Endothelial cell of hepatic sinusoid (primary cell): Measurements from ENCODE around the gene WNT1.

Source experiments
- in situ Hi-C: cut with HindIII; loops from 2 replicates; pipeline ENCODE4 v1.10.0; 2017; ENCODE audit warnings: low sequenced_read_pairs

The WNT1 gene

DNA sequence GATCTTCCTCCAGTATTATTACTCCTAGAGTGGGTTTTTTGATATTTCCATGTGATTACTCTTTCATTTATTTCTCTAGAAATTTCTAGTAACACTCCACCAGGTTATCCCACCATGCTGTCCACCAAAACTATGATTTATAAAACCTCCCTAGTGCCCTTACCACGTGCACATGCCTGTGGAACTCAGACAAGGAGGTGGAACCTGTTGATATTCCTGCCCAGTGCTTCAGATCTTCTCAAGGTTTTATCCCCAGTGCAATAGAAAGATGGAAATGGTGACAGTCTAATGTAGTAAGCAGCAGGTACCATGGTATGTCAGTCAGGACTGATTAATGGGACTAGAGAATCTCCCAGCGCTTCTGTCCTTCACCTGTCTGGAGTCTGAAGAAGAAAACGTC, 17.3 kb upstream of the WNT1 start:
- in situ Hi-C loops: no loop called here

DNA sequence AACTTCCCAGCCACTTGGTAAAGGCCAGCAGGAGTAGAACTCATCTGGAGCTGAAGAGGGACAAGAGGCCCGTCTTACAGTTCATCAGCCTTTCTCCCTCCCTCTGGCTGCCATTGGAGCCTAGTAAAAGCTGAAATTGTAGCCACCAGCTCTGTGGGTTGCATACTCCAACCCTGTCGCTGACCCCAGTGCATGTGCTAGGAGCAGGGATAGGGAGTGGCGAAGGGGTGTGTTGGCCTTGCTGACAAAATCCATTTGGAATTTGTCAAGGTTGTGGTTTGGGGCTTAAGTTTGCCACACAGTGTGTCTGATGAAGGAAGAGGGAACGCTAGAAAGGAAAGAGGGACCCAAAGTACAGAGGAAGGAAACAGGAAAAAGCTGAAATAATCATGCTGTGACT, 16.8 kb upstream of the WNT1 start:
- in situ Hi-C loops: no loop called here

DNA sequence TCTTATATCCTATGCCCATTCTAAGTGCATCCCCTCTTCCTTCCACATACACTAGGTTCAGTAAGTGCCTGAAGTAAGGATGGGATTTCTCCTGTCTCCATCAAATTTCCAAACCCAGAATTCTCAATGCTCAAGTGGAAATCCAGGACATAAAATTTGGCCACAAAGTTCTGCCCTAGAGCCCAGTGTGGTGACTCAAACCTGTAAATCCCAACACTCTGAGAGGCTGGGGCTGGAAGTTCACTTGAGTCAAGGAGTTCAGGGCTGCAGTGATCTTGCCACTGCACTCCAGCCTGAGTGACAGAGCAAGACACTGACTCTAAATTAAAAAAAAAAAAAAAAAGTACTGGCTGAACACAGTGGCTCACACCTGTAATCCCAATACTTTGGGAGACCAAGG, 16.3 kb upstream of the WNT1 start:
- in situ Hi-C loops: no loop called here

DNA sequence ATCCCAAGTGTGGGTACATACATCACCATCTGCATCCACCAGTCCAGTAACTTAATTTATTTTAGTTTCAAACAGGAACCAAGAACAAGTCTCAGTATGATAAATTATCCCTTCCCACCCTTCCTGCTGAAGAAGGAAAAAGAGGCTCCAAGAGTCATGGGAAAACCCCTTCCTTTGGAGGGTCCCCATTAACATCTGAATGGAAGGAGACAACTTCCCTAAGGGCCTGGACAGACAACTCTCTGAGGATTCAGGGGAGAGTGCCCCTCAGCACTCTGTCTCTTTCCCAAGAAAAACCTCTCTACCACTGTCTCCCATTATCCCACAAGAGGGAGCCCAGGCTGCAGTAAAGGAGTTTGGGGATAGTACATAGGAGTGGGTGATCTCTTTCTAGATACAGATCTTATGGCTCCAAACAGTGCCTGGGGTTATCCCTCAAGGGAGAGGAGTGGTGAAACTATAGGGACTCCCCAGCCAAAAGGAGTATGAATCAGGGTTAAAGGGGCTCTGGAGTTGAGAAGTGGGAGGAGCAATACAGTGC, 12.8 kb upstream of the WNT1 start:
- in situ Hi-C loops: loop anchor here (5.0 kb wide), 1 partner anchor 37 kb away; no protein-coding TSS in a partner anchor

DNA sequence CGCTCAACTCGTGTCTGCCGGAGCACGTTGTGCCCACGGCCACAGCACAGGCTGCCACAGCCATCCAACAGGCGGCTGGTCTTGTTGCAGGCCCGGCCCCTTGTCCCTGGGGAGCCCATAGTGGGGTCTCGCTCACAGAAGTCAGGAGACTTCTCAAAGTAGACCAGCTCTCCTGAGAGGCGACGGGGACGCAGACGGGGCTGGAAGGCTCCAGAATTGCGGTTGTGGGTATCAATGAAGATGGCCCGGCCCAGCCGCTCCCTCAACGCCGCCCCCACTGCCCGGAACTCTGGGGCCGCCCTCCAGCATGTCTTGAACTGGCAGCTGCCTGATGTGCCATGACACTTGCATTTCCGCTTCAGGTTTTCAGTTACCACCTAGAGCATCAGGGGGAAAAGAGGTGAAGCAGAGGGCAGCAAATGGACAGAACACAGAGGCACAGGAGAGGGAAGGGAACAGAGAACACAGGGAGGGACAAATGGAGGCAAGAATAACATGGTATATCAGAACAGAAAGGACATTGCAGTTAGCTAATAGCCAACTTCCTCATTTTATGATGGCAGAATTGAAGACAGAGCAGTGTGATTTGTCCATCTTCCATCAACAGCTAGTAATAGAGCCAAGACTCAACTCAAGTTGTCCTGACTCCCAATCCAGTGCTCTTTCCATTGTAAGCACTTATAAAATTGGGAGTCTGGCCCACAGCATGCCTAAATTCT, 11.8 kb upstream of the WNT1 start:
- in situ Hi-C loops: loop anchor here (5.0 kb wide), 1 partner anchor 36 kb away; no protein-coding TSS in a partner anchor

DNA sequence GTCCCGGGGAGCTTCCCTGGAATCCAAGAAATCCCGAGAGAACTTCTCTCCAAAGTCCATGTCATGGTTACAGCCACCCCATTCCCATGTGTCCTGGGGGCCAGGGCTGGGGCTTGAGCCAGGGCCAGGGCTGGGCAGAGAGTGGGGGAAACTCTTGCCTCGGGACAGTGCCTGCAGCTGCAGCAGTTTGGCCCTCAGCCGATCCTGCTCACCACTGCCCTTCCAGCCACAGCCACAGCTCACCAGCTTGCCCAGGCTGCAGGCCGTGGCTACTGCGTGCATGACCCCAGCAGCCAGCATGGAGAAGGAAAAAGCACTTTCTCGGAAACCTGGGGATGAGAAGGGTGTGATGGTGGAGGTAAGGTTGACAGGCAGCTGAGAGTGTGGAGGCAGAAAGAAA, 10.1 kb upstream of the WNT1 start:
- in situ Hi-C loops: loop anchor here (5.0 kb wide), 1 partner anchor 34 kb away; no protein-coding TSS in a partner anchor

DNA sequence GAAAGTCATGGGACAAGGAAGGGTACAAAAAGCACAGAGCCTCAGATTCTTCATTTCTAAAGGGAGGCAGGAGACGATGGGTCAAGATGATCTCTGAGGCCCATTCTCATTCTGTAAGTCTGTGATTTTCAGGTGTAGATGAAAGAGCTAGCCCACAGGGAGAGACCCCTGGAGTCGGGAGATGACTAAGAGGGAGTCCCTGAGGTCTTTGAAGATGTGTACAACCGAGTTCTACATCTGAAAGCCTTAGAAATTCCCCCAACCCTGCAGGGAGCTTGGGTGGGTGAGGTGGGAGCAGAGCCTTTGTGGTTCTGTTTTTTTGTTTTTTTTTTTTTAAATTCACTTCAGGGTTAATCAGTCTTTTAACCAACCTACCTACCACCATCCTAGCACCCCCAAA, 9.7 kb upstream of the WNT1 start:
- in situ Hi-C loops: loop anchor here (5.0 kb wide), 1 partner anchor 34 kb away; no protein-coding TSS in a partner anchor

DNA sequence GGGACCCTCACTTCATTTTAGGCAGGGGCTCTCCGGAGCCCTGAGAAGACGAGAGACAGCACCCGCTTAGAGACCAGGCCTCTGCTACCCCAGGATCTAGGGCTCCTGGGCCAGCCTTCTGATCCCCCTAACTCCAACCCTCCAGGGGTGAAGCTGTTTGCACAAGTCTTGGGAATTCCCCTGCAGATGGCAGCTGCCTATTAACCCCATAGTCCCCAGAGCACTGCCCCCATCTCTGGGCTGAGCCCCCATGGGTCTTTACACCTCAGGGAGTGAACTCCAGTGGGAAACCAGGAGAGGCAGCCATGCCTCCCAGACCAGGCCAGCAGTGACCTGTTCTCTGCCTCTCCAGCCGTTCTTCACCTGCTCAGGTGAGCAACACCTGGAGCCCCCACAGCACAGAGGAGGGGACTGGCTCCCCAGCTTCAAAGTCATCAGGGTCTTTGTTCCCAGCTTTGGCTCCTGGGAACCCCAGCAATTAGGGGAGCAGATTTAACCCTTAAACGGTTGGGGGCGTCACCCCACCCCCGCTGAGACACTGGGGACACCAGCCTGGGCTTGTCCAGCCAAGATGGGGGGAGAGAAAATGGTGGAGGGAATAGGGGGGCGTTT, 8.9 kb upstream of the WNT1 start:
- in situ Hi-C loops: loop anchor here (5.0 kb wide), 1 partner anchor 33 kb away; no protein-coding TSS in a partner anchor

DNA sequence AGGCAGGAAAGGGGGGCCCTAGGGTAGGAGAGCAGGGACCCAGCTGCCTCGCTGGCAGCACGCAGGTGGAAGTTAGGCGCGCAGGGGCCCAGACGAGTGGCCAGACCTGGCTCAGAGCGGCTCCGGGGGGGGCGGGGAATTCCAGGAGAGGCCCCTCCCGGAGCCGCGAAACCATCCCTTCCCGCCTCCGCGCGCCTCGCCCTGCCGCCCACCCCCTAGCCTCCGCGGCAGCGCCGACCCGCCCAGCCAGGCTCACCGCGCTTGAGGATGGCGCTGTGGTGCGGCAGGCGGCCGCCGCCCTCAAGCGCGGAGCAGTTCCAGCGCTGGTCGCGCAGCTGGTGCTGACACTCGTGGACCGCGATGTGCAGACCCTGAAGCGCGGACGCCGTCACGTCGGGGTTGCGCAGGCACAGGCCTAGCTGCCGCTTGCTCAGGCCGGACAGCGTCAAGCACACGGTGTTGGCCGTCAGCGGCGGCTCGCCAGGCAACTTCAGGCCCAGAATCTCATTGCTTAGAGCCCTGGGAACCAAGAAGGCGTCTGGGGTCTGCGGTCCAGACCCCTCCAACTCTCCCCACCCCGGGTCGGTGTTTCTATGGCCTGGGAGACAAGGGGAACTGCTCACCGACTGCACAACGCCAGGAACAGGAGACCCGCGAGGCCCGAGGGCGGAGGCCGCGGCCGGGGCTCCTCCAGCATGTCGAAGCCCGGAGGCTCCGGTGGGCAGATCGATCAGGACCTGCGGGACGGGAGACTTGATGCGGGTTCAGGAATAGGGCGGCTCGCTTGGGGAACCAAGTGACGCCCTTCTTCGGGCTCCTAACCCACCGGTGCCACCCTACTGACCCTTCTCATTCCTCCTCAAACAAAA, 8.1 kb upstream of the WNT1 start:
- in situ Hi-C loops: loop anchor here (5.0 kb wide), 1 partner anchor 32 kb away; no protein-coding TSS in a partner anchor

DNA sequence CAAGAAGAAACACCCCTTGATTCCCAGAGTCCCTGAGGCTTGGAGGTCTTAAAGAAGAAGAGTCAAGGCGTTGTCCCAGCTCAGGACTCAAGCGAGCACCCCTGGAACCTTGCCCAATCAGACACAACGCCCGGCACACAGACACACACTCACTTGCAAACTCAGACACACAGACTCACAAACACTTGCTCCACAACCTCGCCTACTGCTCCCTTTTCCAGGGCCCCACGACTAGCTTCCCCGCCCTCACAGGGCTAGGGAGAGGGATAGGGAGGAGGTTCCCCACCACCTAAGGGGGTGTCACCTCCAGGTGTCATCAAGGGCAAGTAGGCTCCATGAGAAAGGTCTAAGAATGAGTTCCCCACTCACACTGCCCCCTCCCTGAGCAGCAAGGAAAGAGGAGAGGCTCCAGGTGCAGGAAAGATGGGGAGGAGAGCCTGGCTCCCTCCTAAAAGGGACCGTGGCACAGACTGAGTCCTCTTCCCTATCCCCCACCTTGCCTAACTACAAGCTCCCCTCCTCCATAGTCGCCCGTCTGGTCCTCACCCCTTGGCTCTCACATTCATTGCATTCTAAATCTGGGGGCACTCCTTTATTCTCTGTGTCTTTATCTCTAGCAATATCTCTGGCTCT, 7.3 kb upstream of the WNT1 start:
- in situ Hi-C loops: no loop called here

DNA sequence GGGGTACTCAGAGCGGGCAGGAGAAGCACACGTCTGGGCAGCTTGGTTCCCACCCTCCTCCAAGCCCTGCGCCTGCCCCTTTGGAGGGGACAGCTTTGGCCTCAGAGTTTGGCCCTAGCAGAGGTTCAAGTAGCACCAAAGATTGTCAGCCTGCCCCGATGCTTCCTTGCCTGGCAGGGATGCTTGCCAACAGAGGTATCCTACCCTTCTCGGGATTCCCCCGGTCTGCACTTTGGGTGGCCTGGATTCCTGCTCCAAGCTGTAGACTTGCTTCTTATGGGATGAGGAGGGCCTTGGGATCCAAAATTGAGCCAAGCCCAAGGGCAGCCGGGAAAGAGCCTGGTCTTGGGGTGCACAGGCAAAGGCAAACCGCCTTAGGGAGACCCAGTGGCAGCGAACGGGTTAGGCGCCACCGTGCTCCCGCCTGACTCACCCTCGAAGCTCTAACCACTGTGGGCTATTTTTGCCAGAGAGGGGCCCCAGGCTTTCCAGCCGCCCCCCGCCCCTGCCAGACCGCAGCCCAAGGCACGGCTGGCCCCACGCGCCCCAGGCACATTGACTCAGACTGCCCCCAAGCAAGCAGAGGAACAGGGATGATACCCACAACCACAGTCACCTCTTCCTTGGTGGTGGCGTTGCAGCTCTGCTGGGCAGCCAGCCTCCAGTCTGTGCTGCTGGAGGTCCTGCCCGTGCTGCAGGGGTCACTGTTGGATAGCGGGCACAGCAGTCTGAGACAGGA, 5.7 kb upstream of the WNT1 start:
- in situ Hi-C loops: no loop called here

DNA sequence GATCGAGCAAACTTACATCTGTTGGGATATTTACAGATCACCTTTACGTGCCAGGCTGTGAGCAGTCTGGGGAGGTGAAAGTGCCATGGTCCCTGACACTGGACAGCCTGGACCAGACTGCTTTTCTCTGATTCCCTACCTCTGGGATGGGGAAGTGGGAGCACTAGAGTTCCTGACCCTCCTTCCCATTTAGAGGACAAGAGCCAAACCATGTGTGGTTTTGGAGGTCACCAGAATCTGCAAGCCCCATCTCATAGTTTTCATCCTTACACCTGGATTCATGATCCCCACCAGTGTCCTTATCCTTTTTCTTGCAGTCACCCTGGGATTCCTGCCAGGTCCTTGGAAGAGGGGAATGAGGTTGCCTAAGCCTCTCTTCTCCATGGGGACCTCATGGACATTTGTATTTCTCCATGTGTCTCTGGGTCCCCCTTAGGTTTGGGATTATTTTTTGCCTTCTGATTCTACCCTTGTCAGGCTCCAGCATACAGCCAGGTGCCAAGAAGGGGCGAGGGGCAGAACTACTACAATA, 5.1 kb upstream of the WNT1 start:
- in situ Hi-C loops: no loop called here

DNA sequence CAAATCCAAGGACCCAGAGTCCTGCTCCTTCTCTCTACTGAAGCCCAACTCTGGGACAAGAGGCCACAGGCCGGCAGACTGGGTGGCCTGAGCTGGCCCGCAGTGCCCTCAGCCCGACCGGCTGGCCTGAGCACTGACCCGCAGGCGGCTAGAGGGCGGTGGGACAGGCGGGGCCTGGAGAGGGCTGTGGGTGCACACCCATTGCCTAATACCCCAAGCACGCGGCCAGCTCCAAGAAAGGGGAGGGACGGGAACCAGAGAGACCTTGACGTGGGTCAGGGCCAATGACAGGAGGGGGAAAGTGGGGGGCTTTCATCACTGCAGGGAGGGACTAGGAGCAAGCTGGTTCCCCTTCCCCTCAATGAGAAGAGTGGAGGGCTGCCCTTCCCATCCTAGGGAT, 4.6 kb upstream of the WNT1 start:
- in situ Hi-C loops: no loop called here

DNA sequence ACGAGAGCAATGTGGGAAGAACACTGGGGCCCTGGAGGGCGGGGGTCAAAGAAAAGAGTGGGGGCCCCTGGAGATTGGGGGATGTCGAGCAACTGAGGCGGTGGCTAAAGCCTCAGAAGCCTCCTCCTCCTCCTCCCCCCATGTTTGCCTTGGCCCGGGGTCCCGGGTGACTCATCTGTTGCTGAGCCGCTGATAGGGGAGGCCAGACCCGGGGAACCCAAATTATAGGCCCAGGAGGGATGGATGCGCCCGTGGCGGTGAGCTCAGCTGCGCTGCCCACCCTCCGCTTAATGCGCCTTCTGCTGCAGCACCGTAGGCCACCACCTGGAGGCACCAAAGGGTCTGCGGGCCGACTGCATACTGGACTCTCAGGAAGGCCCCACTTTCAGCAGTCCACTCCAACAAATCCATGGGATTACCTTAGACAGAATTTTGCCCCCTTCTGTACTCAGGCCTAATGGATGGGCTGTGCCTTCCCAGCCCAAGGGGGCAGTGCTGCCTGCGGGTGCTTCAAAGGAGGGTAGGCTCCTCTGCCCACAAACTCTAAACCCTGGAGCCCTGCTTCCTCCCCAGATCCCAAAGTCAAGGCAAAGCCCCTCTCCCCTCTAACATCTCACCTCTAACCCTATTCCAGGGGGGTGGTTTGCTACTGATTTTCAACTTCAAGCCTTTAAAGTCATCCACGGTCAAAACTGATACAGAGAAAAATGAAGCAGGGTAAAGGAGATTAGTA, 4.0 kb upstream of the WNT1 start:
- in situ Hi-C loops: no loop called here

DNA sequence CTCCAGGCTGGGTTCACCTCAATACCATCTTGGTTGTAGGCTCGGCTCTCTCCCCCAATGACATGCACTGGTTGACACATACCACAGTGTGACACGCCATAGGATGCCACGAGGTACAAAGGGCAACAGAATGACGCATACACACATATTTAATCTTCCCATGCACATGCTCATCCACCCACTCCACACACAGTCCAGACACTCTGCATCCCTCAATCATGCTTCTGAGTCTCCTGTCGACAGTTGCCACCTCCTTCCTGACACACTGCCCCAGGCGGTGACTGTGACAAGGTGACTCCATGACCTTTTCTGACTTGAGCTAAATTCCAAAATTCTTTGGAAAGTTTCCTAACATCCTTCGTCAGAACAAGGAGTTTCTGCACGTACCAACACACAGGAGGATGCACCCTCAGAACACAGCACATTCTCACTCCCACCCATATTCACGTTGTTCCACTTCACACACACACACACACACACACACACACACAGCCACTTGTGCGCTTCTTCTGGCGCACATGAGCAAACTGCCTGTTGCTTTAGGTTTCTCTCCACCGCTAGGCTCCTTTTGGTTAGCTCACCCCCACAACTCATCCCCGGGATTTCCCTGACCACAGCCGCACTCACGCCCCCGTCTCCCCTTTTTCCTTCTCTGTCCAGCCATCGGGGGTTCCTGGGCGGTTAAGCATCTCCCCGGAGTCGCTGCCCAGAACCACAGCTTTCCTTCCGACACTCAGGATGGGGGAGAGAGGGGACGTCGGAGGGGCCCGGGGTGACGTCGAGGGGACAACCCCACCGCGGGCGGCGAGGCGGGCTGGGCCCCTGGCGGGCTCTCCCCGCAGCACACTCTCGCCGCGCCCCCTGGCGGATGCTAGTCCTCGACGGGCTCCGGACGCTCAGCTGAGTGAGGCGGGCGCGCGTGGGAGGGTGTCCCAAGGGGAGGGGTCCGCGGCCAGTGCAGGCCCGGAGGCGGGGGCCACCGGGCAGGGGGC, 536 bp upstream of the WNT1 start:
- in situ Hi-C loops: no loop called here

DNA sequence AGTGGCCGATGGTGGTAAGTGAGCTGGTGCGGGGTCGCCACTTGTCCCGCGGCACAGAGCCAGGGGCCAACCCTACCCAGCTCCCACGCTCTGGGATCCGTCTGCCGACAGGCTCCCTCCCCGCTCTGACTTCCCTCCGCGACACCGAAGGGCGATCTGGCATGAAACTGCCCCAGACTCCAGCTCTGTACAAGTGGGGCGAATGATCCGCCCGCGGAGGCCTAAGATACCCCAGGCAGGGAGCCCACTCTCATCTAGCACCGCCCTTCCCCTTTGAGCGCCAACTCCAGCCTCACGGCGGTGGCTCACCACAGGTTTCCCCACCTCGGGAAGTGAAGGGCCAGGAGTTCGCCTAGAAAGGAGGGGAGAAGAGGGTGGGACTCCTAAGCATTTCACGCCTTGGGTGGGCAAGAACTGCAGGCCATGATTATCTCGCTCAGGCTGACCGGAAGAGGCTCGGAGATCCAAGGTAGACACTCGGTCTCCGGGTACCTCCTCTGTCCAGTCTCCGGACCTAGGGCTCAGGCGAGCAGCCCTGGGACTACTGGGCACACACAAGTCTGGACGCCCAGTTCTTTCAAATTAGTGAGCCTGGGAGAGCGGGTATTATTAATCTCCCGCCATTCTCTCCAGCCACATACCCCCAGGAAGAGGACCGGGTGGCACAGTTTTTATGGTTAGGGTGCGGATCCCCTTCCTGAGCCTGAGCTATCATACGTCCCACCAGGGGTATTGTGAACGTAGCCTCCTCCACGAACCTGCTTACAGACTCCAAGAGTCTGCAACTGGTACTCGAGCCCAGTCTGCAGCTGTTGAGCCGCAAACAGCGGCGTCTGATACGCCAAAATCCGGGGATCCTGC, 849 bp downstream of the WNT1 start:
- in situ Hi-C loops: no loop called here
